B cell (primary cell): Measurements from ENCODE around the gene ESR1. TPM values are rescaled to one million over a fixed set of nuclear protein-coding genes. Genes with fewer than 3 reads are reported as not detected.

Source experiments
- ATAC-seq: fragments of 200-7000 bp; cut with Tn5 transposase; one replicate; pipeline ENCODE4 v1.10.0; 2021; ENCODE audit warnings: low read depth, mild to moderate bottlenecking, moderate number of reproducible peaks, moderate library complexity
- CTCF ChIA-PET: fragments of 350-600 bp; sonication (Branson Sonifier 250); formaldehyde crosslinking; loops from one replicate; lab custom pipeline; 2021; ENCODE audit warnings: antibody characterized with exemption, inconsistent platforms; lab: Charles Lee
- POLR2A ChIA-PET: fragments of 350-600 bp; sonication (Branson Sonifier 250); formaldehyde crosslinking; loops from one replicate; lab custom pipeline; 2021; ENCODE audit warnings: antibody characterized with exemption; lab: Charles Lee
- DNase-seq: peaks from one replicate; pipeline ENCODE4 v3.0.0; 2013
- H2AFZ ChIP-seq: 2 replicates; pipeline ENCODE4 v1.6.1; 2012; ENCODE audit warnings: mild to moderate bottlenecking, low read depth, low read length; ENCODE audit not compliant: insufficient read depth, poor library complexity, severe bottlenecking
- H3K27ac ChIP-seq, 2 donors: 1 replicate in 1 of 2; 2 replicates in 1 of 2; pipeline ENCODE4 v1.5.1; 2012 to 2013; ENCODE audit warnings: low read length in 2 of 2, mild to moderate bottlenecking in 2 of 2, moderate library complexity in 1 of 2
- H3K27me3 ChIP-seq, 4 experiments: fragments of 200-600 bp in 1 of 4; sonication (generic) in 1 of 4; replicated peaks in 1 of 4; 1 replicate in 2 of 4; 2 replicates in 2 of 4; pipeline versions ENCODE4 v1.6.1 to v1.7.0; 2013 to 2016; ENCODE audit warnings: low read length in 3 of 4, mild to moderate bottlenecking in 2 of 4, mixed read lengths in 1 of 4, moderate library complexity in 1 of 4; ENCODE audit not compliant: insufficient read depth in 4 of 4, control insufficient read depth in 3 of 4; ENCODE audit errors: control extremely low read depth in 1 of 4
- H3K36me3 ChIP-seq, 2 experiments: replicated peaks in 1 of 2; 1 replicate in 1 of 2; 2 replicates in 1 of 2; pipeline versions ENCODE4 v1.6.1 to v1.7.1; 2013; ENCODE audit warnings: low read length in 1 of 2; ENCODE audit not compliant: insufficient read depth in 2 of 2, control insufficient read depth in 1 of 2; ENCODE audit errors: control extremely low read depth in 1 of 2, extremely low read depth in 1 of 2
- H3K4me1 ChIP-seq, 2 donors: fragments of 200-600 bp in 1 of 2; sonication (generic) in 1 of 2; 1 replicate in 1 of 2; 2 replicates in 1 of 2; pipeline versions ENCODE4 v1.5.1 to v1.6.1; 2013 to 2017; ENCODE audit warnings: low read length in 2 of 2; ENCODE audit not compliant: control insufficient read depth in 2 of 2, insufficient read depth in 2 of 2
- H3K4me2 ChIP-seq: replicated peaks from 2 replicates; pipeline ENCODE3; 2012; ENCODE audit warnings: mild to moderate bottlenecking, low read depth, low read length; ENCODE audit not compliant: poor library complexity, severe bottlenecking
- H3K4me3 ChIP-seq, 5 experiments: fragments of 200-600 bp in 1 of 5; sonication (generic) in 1 of 5; 1 replicate in 3 of 5; 2 replicates in 2 of 5; pipeline versions ENCODE4 v1.5.1 to v1.7.0; 2011 to 2016; ENCODE audit warnings: low read length in 4 of 5, mild to moderate bottlenecking in 4 of 5, low read depth in 2 of 5, control low read depth in 1 of 5, moderate library complexity in 1 of 5; ENCODE audit not compliant: insufficient read depth in 1 of 5; ENCODE audit errors: control extremely low read depth in 1 of 5, extremely low read depth in 1 of 5
- H3K79me2 ChIP-seq: fragments of 200-600 bp; sonication (generic); one replicate; pipeline ENCODE4 v1.6.0; 2016; ENCODE audit warnings: low read length; ENCODE audit not compliant: control insufficient read depth, insufficient read depth
- H3K9ac ChIP-seq: fragments of 200-600 bp; sonication (generic); 2 replicates; pipeline ENCODE4 v1.6.1; 2017; ENCODE audit warnings: mild to moderate bottlenecking, low read length, moderate library complexity
- H3K9me3 ChIP-seq, 3 donors: one replicate each; pipeline versions ENCODE4 v1.6.1 to v1.7.1; 2013; ENCODE audit warnings: low read length in 2 of 3; ENCODE audit not compliant: control insufficient read depth in 2 of 3, insufficient read depth in 1 of 3; ENCODE audit errors: control extremely low read depth in 1 of 3
- H4K20me1 ChIP-seq: 2 replicates; pipeline ENCODE4 v1.6.0; 2012; ENCODE audit warnings: mild to moderate bottlenecking, low read length; ENCODE audit not compliant: insufficient read depth, control insufficient read depth, poor library complexity, severe bottlenecking
- H3K27ac Mint-ChIP-seq: one replicate; pipeline ENCODE4 v1.8.0; 2021; ENCODE audit warnings: mixed read lengths
- H3K27me3 Mint-ChIP-seq: one replicate; pipeline ENCODE4 v1.8.0; 2021; ENCODE audit warnings: mixed read lengths
- H3K4me1 Mint-ChIP-seq: one replicate; pipeline ENCODE4 v1.8.0; 2021; ENCODE audit warnings: mixed read lengths
- H3K4me3 Mint-ChIP-seq: one replicate; pipeline ENCODE4 v1.8.0; 2021; ENCODE audit warnings: mixed read lengths
- H3K9me3 Mint-ChIP-seq: one replicate; pipeline ENCODE4 v1.8.0; 2022; ENCODE audit warnings: mixed read lengths; ENCODE audit not compliant: insufficient read depth
- CTCF ChIP-seq: fragments of 200-600 bp; IDR thresholded peaks from one replicate; pipeline ENCODE4 v1.8.0; 2022; ENCODE audit warnings: antibody characterized with exemption, mild to moderate bottlenecking
- EZH2 ChIP-seq: IDR thresholded peaks from 2 replicates; pipeline ENCODE4 v1.6.1; 2012; ENCODE audit warnings: borderline replicate concordance, low read depth, mild to moderate bottlenecking, moderate library complexity, low read length; ENCODE audit not compliant: insufficient read depth, poor library complexity, severe bottlenecking
- WGBS: methylation state at CpG from one replicate; pipeline ENCODE4 v1.1.5; 2013; ENCODE audit warnings: missing lambda C conversion rate; ENCODE audit not compliant: insufficient coverage; 5-methylcytosine and 5-hydroxymethylcytosine counted together
- intact Hi-C: fragments of 100-400 bp; cut with micrococcal nuclease; formaldehyde crosslinking; loops from one replicate; pipeline ENCODE4 v1.10.0; 2022
- polyA plus RNA-seq: library from polyadenylated mRNA; depleted of rRNA; stranded (reverse); fragments of >200 nt; gene quantifications from 2 replicates; pipeline ENCODE4 v1.2.3, GENCODE V29; 2012
- total RNA-seq, 2 donors: library from RNA; stranded (reverse); fragments of 120-200 nt in 1 of 2; gene quantifications; 1 replicate in 1 of 2; 2 replicates in 1 of 2; pipeline versions ENCODE4 v1.2.3 to v1.2.4, GENCODE V29; 2013 to 2022

ESR1 gene
- total and polyA plus RNA-seq, 2 donors (not counting 1 experiment from before 2014, with no cell fraction given): 0.46 to 5.9 TPM

GRCh38 chr6:152155792-152156191 is 348.3 kb downstream of the ESR1 start:
- no peaks in the 10 kb centered on the region for H3K9me3 Mint-ChIP-seq
- Histone ChIP-seq H3K27ac (no peak overlapping the region), H3K4me3 (no peak overlapping the region), H4K20me1 (no peaks in the 10 kb centered on the region), H3K4me1 (peaks cover 0 to 7% of the 10 kb centered on the region in 2 donors), H3K36me3 (peaks cover 16 to 77% of the 10 kb centered on the region in 2 experiments), H2AFZ (no peak overlapping the region), H3K4me2 (no peak overlapping the region), H3K79me2 (no peaks in the 10 kb centered on the region), H3K9me3 (no peaks in the 10 kb centered on the region), H3K27me3 (no peaks in the 10 kb centered on the region), H3K9ac (no peak overlapping the region)
- CTCF ChIA-PET: interaction anchor here (2.1 kb wide), 1 partner anchor 12 kb away, joined by 4 read pairs; no protein-coding TSS in a partner anchor
- peaks cover 7% of the 10 kb centered on the region for H3K4me1 Mint-ChIP-seq
- H3K4me3 Mint-ChIP-seq: no peak overlapping the region
- 100% methylated on average over 6 of the region's 8 CpGs for WGBS
- POLR2A ChIA-PET: no interaction called here
- peak overlapping the region; percentile 10 for H3K27ac Mint-ChIP-seq
- no peak for TF ChIP-seq EZH2
- no peak for TF ChIP-seq CTCF
- H3K27me3 Mint-ChIP-seq: no peaks in the 10 kb centered on the region
- no peak for ATAC-seq
- DNase-seq: no peak
- intact Hi-C loops: no loop called here

DNA sequence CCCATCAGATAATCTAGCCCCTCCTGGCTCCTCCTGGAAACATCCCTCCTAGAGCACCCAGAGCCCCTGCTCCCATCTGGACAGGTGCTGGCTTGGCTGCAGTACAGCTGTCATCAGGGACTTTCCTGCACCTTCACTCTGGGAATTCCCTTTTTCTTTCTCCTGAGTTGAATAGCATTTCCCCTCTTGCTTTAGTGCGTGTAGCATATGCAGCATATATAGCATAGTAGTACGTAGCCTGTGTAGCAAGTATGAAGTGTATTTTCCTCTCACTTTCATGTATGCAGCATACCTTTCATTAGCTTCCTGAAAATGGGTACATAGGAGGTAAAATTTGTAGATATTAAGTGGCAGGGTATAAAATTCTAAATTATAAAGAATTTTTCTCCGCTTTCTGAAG is 352.9 kb downstream of the ESR1 start:
- Histone ChIP-seq H4K20me1 (no peaks in the 10 kb centered on the region), H3K79me2 (peaks cover 9% of the 10 kb centered on the region), H3K36me3 (peaks cover 25 to 68% of the 10 kb centered on the region in 2 experiments), H3K4me1 (peaks cover 0 to 7% of the 10 kb centered on the region in 2 donors), H2AFZ (no peak overlapping the region), H3K9me3 (no peaks in the 10 kb centered on the region), H3K4me3 (no peak overlapping the region), H3K27me3 (no peaks in the 10 kb centered on the region), H3K9ac (peak overlapping the region; percentile 4), H3K4me2 (peak overlapping the region; percentile 18), H3K27ac (peak overlapping the region; percentile 18 to 72)
- Mint-ChIP-seq H3K4me1 (peaks cover 18% of the 10 kb centered on the region), H3K4me3 (no peak overlapping the region), H3K27me3 (no peaks in the 10 kb centered on the region), H3K9me3 (no peaks in the 10 kb centered on the region), H3K27ac (peak overlapping the region; percentile 85)
- CTCF ChIA-PET: interaction anchor here (1.1 kb wide), 1 partner anchor 9 kb away, joined by 4 read pairs; no protein-coding TSS in a partner anchor
- WGBS: no CpG with 5 or more reads among the region's 3 CpGs
- POLR2A ChIA-PET: interaction anchor here (0.6 kb wide), 1 partner anchor 77 kb away, joined by 4 read pairs; no protein-coding TSS in a partner anchor
- intact Hi-C loops: no loop called here
- peak; percentile 68 for ATAC-seq
- TF ChIP-seq CTCF (no peak), EZH2 (no peak)
- peak; percentile 57 for DNase-seq
